ENCODE measurements around the gene SH3RF1.

DNA sequence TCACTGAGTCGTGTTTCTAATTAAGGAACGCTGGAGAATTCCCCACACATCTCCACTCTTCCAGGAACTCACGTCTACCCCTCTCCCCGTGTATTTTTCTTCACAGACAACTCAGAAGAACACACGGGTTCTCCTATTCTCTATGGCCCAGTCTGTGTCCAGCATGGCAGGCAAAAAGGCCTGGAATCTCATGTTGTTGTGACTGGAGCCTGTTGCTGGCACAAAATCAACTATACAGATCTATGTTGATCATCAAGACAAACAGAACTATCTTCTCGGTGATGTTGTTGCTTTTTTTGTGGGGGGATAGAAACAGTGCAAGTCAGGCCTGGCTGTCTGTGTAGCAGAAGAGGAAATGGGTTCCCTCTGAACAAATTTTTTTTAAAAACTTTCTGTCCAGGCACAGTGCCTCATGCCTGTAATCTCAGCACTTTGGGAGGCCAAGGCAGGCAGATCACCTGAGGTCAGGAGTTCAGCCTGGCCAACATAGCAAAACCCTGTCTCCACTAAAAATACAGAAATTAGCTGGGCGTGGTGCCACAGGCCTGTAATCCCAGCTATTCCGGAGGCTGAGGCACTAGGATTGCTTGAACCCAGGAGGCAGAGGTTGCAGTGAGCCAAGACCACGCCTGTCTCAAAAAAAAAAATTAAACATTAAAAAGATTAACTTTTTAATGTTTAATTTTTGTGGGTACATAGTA is 210.2 kb downstream of the SH3RF1 start:
- TF ChIP-seq, protein P1, sequence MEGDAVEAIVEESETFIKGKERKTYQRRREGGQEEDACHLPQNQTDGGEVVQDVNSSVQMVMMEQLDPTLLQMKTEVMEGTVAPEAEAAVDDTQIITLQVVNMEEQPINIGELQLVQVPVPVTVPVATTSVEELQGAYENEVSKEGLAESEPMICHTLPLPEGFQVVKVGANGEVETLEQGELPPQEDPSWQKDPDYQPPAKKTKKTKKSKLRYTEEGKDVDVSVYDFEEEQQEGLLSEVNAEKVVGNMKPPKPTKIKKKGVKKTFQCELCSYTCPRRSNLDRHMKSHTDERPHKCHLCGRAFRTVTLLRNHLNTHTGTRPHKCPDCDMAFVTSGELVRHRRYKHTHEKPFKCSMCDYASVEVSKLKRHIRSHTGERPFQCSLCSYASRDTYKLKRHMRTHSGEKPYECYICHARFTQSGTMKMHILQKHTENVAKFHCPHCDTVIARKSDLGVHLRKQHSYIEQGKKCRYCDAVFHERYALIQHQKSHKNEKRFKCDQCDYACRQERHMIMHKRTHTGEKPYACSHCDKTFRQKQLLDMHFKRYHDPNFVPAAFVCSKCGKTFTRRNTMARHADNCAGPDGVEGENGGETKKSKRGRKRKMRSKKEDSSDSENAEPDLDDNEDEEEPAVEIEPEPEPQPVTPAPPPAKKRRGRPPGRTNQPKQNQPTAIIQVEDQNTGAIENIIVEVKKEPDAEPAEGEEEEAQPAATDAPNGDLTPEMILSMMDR (IDR thresholded peaks at IDR 0.05), result no peak
- no peak for TF ChIP-seq POLR2AphosphoS5 (IDR thresholded peaks at IDR 0.05; ENCODE audit: low read depth, low read length)
- TF ChIP-seq, protein P2, sequence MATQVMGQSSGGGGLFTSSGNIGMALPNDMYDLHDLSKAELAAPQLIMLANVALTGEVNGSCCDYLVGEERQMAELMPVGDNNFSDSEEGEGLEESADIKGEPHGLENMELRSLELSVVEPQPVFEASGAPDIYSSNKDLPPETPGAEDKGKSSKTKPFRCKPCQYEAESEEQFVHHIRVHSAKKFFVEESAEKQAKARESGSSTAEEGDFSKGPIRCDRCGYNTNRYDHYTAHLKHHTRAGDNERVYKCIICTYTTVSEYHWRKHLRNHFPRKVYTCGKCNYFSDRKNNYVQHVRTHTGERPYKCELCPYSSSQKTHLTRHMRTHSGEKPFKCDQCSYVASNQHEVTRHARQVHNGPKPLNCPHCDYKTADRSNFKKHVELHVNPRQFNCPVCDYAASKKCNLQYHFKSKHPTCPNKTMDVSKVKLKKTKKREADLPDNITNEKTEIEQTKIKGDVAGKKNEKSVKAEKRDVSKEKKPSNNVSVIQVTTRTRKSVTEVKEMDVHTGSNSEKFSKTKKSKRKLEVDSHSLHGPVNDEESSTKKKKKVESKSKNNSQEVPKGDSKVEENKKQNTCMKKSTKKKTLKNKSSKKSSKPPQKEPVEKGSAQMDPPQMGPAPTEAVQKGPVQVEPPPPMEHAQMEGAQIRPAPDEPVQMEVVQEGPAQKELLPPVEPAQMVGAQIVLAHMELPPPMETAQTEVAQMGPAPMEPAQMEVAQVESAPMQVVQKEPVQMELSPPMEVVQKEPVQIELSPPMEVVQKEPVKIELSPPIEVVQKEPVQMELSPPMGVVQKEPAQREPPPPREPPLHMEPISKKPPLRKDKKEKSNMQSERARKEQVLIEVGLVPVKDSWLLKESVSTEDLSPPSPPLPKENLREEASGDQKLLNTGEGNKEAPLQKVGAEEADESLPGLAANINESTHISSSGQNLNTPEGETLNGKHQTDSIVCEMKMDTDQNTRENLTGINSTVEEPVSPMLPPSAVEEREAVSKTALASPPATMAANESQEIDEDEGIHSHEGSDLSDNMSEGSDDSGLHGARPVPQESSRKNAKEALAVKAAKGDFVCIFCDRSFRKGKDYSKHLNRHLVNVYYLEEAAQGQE (IDR thresholded peaks at IDR 0.05; ENCODE audit: insufficient read depth in 1 of 2, low read depth in 2 of 2, low read length in 1 of 2), result no peak
- TF ChIP-seq SIN3A (IDR thresholded peaks at IDR 0.05; ENCODE audit: borderline replicate concordance, insufficient read depth, low read depth, low read length), result no peak
